HL-60 (cell line): ENCODE data around the gene TMC8.

Source experiments
- POLR2AphosphoS5 ChIP-seq: IDR thresholded peaks from 2 replicates; pipeline ENCODE4 v1.6.1; 2012; ENCODE audit warnings: low read depth
- TF ChIP-seq, protein P1 (sequence below): IDR thresholded peaks from one replicate; pipeline ENCODE4 v1.5.1; 2011; ENCODE audit warnings: low read length, control low read depth, inconsistent platforms; ENCODE audit not compliant: insufficient read depth

GRCh38 chr17:78176548-78177025, 46.0 kb downstream of the TMC8 start:
- TF ChIP-seq, protein P1, sequence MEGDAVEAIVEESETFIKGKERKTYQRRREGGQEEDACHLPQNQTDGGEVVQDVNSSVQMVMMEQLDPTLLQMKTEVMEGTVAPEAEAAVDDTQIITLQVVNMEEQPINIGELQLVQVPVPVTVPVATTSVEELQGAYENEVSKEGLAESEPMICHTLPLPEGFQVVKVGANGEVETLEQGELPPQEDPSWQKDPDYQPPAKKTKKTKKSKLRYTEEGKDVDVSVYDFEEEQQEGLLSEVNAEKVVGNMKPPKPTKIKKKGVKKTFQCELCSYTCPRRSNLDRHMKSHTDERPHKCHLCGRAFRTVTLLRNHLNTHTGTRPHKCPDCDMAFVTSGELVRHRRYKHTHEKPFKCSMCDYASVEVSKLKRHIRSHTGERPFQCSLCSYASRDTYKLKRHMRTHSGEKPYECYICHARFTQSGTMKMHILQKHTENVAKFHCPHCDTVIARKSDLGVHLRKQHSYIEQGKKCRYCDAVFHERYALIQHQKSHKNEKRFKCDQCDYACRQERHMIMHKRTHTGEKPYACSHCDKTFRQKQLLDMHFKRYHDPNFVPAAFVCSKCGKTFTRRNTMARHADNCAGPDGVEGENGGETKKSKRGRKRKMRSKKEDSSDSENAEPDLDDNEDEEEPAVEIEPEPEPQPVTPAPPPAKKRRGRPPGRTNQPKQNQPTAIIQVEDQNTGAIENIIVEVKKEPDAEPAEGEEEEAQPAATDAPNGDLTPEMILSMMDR: peak; percentile 95
- TF ChIP-seq POLR2AphosphoS5: peak; percentile 29; the same call in 1 of the 2 replicates
